ENCODE data around the gene SCN1A. TPM values are rescaled to one million over a fixed set of nuclear protein-coding genes. Genes with fewer than 3 reads are reported as not detected.
A peak's percentile ranks its signal among the peaks of the same experiment; 100 is the strongest.

The SCN1A gene
- total RNA-seq, 2 donors from 2014 or later = not detected

DNA sequence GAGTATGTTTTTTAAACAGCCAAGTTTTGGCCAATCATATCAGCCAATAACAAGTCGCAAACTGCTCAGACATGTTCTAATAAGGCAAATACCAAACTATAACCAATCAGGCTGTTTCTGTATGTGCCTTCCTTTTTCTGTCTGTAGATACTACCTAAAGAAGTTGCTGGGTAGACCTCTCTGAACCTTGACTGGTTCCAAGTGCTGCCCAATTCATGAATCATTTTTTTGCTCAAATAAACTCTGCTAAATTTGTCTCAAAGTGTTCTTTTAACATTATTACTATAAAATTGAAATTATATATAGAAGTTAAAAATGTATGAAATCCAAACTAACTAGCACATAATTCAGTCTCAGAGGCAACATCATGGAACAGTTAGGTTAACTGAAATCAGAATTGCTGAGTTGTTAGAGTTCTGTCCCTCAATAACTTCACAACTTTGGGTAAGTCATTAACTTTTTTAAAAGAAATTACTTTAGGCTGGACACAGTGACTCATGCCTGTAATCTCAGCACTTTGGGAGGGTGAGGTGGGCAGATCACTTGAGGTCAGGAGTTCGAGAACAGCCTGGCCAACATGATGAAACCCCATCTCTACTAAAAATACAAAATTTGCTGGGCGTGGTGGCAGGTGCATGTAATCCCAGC is 169.4 kb downstream of the SCN1A start:
- Histone ChIP-seq H3K27ac (no peak overlapping the region), H3K27me3 (replicated peaks; ENCODE audit: insufficient read depth) (no peaks in the 10 kb centered on the region), H3K36me3 (no peaks in the 10 kb centered on the region), H3K4me3 (no peak overlapping the region), H3K9me3 (no peaks in the 10 kb centered on the region), H3K4me1 (ENCODE audit: control insufficient read depth in 1 of 2, low read depth in 2 of 2) (peaks cover 2 to 11% of the 10 kb centered on the region in 2 donors)
- DNase-seq (ENCODE audit: low spot score) = no peak
- ATAC-seq (ENCODE audit: insufficient number of reproducible peaks, low FRiP score, low read depth) = no peak
- TF ChIP-seq CTCF (IDR thresholded peaks at IDR 0.05) = no peak

- ATAC-seq (ENCODE audit: insufficient number of reproducible peaks, low FRiP score, low read depth) (no peak), DNase-seq (ENCODE audit: low spot score) (no peak)
- peaks cover 9 to 19% of the 10 kb centered on the region in 2 donors for H3K4me1 ChIP-seq (ENCODE audit: control insufficient read depth in 1 of 2, low read depth in 2 of 2)
- H3K4me3 ChIP-seq = no peak overlapping the region
- no peaks in the 10 kb centered on the region for H3K9me3 ChIP-seq
- H3K27me3 ChIP-seq (replicated peaks; ENCODE audit: insufficient read depth) = no peaks in the 10 kb centered on the region
- no peaks in the 10 kb centered on the region for H3K36me3 ChIP-seq
- no peak overlapping the region for H3K27ac ChIP-seq
- no peak for TF ChIP-seq CTCF (IDR thresholded peaks at IDR 0.05)
These were observed 170.7 kb downstream of the SCN1A start for GRCh38 chr2:165957030-165957675.

DNA sequence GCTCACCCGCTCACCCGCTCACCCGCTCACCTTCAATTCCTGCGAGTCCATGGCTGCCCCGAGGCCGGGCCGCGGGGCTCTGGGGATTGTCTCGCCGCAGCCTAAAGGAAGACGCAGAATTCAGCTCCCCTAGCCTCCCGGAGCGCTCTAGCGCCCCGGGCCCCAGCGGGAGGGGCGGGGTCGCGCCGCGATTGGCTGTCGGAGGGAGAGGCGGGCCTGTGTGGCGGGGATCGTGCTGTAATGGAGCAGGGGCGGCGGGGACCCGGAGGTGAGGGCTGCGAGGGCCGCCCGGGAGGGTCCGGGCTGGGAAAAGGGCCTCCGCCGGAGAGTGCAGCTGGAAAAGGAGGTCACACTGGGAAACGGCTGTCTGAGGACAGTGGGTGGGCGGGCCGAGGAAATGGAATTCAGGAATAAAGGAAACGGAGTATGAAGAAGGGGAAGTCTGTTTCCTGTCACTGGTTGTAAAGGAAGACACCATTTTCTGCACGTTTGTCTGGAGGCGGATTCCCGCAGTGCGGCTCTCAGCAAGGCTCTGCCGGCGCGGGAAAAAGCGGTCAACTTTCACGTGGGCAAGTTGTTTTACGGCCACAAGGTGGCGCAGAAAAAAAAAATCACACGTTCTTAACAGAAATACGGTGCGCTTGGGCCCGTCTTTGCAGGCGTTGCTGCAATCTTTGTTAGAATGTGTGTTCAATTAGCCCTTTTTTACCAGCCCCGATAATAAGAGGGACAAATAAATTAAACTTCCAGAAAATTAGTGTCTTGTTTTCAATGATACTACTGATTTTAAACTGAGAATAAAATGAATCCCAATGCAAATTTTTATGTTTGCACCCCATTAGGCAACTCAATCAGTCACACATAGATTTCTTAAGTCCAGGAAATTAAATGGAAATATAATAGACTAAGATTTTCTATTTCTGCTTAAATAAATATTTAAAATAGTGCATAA is 173.9 kb downstream of the SCN1A start, which contains the start of gene TTC21B:
Gene TTC21B, minus strand, starts transcription at position 122 of the 952 bp plus-strand sequence. Its CDS starts 71 bp downstream, at position 51.
- H3K27me3 ChIP-seq (replicated peaks; ENCODE audit: insufficient read depth) = no peaks in the 10 kb centered on the region
- peak; percentile 93 for ATAC-seq (ENCODE audit: insufficient number of reproducible peaks, low FRiP score, low read depth)

DNA sequence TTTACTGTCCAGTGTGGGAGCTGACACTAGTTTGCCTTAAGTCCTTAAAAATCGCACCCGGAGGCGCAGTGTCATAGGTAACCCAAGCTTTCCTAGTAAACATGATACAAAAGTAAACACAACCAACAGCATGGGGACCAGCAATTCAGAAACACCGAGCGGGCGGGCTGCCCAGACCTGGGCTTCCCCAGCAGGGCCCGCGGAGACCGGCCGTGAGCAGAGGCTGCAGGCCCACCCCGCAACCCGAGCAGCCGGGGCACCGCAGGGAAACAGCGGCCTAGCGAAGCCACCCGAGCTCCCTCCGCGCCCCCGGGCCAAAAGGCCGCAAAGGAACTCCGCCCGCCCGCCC is 174.5 kb downstream of the SCN1A start:
- H3K4me1 ChIP-seq (ENCODE audit: control insufficient read depth in 1 of 2, low read depth in 2 of 2) = peaks cover 19 to 31% of the 10 kb centered on the region in 2 donors
- DNase-seq (ENCODE audit: low spot score) = peak; percentile 4
- H3K36me3 ChIP-seq = no peaks in the 10 kb centered on the region
- no peak for TF ChIP-seq CTCF (IDR thresholded peaks at IDR 0.05)
- H3K27me3 ChIP-seq (replicated peaks; ENCODE audit: insufficient read depth) = no peaks in the 10 kb centered on the region
- peak overlapping the region; percentile 71 to 74 for H3K27ac ChIP-seq
- H3K9me3 ChIP-seq = no peaks in the 10 kb centered on the region
- peak; percentile 9 for ATAC-seq (ENCODE audit: insufficient number of reproducible peaks, low FRiP score, low read depth)
- H3K4me3 ChIP-seq = peak overlapping the region; percentile 86

More for the DNA sequence above, 173.9 kb downstream of the SCN1A start, which contains the start of gene TTC21B:
- Histone ChIP-seq H3K4me3 (peak within 1 kb of the TSS; percentile 86), H3K9me3 (no peaks in the 10 kb centered on the region), H3K27ac (peak within 1 kb of the TSS; percentile 71 to 74), H3K36me3 (no peaks in the 10 kb centered on the region), H3K4me1 (ENCODE audit: control insufficient read depth in 1 of 2, low read depth in 2 of 2) (peaks cover 19 to 31% of the 10 kb centered on the region in 2 donors)
- DNase-seq (ENCODE audit: low spot score) = peak; percentile 82
- TF ChIP-seq CTCF (IDR thresholded peaks at IDR 0.05) = peak; percentile 86

All from thoracic aorta (tissue), 2 donors.